ENCODE data around the gene SLC1A1.

SLC1A1 gene

GRCh38 chr9:4622016-4622415 lies 131.7 kb downstream of the SLC1A1 start:
- no peak for DNase-seq

GRCh38 chr9:4630836-4631235 lies 140.6 kb downstream of the SLC1A1 start:
- no peak for DNase-seq

Measured in CD4-positive, alpha-beta T cell treated with Interleukin-17A for 4 hours (primary cell).